Measurements from ENCODE around the gene NEIL1.
"Not testable (repeated sequence)": the region's sequence is repeated elsewhere in the genome, so short reads cannot be mapped to it uniquely, and the experiment has no call there.

Gene NEIL1

DNA sequence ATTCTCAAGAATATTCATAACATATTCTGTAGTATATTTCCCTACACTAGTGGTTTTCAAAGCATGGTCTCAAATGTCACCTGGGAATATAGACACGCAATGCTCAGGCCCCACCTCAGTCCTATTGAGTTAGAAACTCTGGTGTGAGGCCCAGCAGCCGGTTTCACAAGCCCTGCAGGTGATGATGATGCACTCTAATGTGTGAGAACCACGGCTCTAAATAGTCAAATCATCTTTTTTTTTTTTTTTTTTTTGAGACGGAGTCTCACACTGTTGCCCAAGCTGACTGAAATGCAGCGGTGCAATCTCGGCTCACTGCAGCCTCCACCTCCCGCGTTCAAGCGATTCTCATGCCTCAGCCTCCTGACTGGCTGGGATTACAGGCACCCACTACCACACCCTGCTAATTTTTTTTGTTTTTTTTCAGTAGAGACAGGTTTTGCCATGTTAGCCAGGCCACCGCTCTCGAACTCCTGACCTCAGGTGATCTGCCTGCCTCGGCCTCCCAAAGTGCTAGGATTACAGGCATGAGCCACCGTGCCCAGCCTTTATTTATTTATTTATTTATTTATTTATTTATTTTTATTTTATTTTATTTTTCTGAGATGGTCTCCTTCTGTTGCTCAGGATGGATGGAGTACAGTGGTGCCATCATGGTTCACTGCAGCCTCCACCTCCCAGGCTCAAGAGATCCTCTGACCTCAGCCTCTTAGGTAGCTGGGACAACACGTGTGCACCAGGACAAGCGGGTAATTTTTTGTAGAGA, 13.0 kb upstream of the NEIL1 start:
- DNase-seq = not testable (repeated sequence)

DNA sequence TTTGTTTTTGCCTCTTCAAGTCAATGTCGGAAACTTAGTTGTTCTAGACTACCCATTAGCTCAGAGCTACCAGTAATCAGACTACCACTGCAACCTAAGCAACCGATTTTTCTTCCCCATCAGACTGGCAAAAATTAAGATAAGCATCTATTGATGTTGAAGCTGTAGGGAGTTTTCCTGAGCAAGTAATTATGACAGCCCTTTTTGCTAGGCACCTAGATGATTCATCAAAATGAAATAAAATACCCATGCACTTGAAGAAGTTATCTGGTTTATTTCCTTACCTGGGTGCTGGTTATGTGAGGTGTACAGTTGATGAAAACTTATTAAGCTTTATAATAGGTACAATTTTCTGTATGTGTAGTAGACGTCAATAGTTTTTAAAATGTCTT, 11.5 kb upstream of the NEIL1 start:
- no peak for DNase-seq

DNA sequence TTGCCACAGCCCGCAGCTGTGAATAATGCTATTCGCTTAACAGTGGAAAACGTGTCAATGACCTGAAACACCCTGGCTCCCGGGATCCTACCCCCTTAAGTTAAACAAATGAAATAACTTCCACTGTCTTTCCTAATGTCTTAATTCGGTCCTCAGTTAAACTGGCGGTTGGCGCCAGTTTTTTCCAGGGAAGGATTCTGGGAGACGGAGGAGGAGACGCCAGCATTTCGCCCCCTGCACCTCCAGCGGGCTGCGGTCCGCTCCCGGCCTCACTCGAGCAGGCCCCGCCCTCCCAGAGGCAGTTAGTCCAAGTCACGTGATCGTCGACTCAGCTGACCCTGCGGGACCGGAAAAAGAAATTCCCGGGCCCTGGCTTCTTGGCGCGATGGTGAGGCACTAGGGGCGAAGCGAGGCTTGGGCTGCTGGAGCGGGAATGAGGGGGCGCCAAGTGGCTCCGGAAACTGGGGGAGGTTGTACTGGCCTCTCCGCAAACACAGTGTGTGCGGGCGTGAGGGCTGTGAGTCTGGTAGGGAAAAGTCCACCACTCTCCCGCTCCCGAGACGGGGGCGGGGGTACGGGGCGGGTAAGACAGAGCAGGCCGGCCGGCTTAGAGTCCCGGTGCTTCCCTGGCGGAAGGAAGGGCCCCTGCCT, 11.0 kb upstream of the NEIL1 start, which contains the start of gene COMMD4:
COMMD4 (plus strand) TSS at position 359 of the 651 bp plus-strand sequence; CDS start at position 386, 27 bp downstream.
- DNase-seq = peak; percentile 97

DNA sequence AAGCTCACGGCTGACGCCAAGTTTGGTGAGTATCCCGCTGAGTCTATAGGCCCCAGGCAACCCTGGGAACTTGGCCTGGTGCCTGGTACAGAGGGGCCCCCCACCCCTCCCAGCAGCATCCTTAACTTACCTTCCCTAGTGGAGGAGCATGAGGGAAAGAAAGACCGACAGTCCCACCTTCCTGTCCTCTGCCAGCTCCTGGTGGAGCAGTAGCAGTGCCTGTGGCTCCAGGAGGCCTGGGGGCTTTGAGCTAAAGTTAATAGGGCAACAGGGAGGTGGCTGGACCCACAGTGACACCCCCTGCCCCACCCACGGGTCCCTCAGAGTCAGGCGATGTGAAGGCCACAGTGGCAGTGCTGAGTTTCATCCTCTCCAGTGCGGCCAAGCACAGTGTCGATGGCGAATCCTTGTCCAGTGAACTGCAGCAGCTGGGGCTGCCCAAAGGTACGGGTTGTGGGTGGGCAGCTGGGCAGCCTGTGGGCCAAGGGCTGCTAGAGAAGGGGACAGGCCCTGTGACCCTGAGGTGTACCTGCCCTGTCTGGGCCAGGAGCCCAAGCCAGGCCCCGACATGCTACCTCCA, 8.1 kb upstream of the NEIL1 start:
- DNase-seq = no peak

DNA sequence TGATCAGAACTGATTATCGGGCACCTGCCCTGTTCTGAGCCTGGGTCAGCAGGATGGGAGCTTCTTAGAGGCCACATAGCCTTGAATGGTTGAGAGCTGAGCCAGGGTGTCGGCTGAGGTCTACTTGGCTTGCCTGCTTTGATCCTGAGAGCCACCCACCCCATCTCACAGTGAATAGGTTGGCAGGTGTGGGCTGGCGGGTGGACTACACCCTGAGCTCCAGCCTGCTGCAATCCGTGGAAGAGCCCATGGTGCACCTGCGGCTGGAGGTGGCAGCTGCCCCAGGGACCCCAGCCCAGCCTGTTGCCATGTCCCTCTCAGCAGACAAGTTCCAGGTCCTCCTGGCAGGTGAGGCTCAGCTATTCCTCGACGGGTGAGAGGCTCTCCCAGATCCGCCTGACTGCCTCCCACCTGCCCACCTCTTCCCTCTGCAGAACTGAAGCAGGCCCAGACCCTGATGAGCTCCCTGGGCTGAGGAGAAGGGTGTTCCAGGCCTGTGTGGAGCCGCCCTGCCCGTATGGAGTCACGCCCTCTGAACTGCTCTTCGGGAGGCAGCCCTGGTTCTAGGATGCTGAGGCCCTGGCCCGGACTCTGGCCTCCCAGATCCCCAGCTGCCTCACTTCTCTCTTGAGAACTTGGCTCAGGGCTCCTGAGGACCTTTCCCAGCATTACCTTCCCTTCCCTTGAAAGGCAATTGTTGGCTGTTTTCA, 7.2 kb upstream of the NEIL1 start:
- DNase-seq = no peak

DNA sequence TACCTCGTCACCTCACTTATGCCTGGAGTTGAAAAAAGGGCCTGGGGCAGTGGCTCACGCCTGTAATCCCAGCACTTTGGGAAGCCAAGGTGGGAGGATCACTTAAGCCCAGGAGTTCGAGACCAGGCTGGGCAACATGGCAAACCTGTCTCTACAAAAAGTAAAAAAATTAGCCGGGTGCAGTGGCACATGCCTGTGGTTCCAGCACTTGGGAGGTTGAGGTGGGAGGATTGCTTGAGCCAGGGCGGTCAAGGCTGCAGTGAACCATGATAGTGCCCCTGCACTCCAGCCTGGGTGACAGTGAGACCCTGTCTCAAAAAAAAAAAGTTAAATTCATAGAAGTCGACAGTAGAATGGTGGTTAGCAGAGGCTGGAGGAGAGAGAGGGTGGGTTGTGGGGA, 4.6 kb upstream of the NEIL1 start:
- DNase-seq = no peak

DNA sequence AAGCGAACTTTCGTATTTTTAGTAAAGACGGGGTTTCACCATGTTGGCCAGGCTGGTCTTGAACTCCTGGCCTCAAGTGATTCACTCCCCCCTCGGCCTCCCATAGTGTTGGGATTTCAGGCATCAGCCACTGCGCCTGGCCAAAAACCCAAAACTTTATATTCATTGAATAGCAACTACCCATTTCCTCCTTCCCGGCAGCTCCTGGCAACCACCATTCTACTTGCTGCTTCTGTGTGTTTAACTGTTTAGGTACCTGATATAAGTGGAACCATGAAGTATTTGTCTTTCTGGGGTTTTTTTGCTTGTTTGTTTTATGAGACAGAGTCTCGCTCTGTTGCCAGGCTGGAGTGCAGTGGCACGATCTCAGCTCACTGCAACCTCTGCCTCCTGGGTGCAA, 2.9 kb upstream of the NEIL1 start:
- not testable (repeated sequence) for DNase-seq

DNA sequence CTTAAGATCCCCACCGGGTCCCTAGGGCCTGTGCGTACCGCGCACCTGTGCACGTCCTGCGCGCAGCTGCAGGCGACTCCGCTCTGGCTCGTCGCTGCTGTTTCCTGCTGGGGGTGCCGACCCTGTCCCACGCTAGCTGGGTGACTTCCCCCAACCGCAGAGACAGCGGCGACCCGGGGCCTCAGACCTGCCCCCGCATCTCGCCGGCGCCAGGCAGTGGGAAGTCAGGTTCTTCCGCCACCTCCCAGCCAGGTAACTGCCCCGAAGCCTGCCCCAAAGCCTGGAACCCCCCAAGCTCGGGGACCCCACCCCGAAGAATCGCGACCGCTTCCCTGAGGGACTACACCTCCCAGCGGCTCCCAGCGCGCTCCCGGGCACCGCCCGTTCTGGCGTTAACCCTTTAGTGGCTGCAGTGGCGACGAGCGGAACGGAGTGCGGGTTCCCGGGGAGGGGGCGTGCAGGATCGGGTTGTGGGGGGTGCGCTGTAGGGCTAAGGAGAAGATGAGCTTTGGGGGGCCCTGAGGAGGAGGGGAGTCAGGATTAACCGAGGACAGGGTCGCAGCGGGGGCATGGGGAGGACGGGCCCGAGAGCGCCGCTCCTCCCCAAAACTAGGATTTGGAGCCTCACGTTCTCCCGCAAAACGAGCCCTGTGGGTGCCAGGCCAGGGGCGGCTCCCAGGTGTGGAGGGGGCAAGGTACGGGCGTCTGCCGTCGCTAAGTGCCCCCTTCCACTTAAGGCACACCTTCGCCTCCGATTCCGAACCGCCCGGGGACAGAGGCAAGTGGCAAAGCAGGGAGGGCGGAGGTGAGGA, 589 bp downstream of the NEIL1 start:
- DNase-seq = peak; percentile 50

DNA sequence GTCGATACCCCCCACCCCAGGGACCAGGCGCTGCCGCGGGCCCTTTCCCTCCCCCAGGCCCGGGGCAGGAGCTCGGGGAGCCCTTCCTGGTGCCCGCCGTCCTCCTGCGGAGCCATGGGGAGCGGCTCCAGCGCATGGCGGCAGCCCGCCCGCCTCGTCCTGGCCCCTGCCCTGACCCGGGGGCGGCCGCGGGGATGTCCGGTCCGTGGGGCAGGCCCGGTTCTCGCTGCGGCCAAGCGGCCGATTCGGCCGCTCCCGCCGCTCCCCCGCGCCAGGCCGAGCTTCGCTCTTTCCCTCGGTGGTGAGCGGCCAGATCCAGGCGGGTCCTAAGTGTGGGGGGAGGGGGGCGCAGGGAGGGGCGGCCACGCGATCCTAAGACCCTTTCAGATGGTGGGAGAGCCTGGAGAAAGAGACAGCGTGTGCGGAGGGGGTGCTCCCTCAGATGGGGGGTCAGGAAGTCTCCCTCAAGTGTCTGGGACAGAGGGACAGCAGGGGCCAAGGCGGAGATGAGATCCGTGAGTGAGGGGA, 1.3 kb downstream of the NEIL1 start:
- peak; percentile 48 for DNase-seq

DNA sequence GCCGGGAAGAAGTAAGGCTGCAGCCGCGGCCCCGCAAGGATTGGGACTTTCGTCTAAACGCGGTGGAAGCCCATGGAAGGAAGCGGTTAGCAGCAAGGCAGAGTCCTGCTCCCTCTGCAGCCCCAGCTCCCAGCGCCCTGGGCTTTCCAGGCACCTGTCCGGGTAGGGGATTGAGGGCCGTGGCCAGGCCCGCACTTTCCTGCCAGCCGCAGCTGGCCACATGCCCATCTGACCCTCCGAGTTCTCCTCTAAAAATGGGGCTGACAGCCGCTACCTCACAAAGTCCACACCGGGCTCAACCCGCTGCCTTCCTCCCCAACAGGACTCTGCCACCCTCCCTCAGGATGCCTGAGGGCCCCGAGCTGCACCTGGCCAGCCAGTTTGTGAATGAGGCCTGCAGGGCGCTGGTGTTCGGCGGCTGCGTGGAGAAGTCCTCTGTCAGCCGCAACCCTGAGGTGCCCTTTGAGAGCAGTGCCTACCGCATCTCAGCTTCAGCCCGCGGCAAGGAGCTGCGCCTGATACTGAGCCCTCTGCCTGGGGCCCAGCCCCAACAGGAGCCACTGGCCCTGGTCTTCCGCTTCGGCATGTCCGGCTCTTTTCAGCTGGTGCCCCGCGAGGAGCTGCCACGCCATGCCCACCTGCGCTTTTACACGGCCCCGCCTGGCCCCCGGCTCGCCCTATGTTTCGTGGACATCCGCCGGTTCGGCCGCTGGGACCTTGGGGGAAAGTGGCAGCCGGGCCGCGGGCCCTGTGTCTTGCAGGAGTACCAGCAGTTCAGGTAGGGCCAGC, 1.9 kb downstream of the NEIL1 start:
- DNase-seq = no peak

DNA sequence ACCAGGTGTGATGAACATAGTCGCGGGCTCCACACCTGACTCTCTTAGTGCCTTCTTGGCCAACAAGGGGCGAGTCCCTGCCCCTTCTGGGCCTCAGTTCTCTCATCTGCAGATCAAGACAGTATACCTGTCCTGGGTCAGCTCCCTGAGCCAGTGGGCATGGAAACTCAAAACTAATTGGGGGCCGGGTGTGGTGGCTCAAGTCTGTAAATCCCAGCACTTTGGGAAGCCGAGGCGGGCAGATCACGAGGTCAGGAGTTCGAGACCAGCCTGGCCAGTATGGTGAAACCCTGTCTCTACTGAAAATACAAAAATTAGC, 2.5 kb downstream of the NEIL1 start:
- DNase-seq = not testable (repeated sequence)

DNA sequence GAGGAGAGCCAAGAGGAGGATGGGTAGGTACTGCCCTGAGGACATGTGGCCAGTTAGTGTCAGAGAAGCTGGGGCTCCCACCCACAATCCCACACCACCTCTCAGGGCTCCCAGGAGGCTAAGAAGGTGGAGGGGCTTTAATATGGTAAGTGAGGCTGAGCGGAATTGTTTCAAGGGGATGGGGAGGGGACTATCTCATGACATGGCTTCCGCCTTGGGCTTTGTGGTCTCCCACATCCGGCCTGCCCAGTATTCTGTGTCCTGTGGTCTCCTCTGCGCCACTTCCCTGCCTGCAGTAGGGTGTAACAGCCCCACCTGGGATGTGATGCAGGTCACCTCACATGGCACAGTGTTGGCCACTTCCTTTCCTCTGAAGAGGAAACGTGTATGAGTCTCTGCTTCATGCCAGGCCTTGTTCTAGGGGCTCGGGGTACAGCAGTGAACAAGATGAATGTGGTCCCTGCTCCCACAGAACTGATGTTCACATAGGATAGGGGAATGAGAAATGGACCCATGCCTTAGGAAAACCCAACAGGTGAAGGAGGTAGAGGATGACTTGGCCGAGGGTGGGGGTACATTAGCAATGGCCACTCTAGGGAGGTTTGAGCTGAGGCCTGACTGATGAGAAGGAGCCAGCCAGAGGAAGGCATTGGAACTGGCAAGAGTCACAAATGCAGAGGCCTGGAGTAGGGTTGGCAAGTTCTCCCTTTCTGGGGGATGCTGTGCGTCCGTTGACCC, 3.2 kb downstream of the NEIL1 start:
- no peak for DNase-seq

DNA sequence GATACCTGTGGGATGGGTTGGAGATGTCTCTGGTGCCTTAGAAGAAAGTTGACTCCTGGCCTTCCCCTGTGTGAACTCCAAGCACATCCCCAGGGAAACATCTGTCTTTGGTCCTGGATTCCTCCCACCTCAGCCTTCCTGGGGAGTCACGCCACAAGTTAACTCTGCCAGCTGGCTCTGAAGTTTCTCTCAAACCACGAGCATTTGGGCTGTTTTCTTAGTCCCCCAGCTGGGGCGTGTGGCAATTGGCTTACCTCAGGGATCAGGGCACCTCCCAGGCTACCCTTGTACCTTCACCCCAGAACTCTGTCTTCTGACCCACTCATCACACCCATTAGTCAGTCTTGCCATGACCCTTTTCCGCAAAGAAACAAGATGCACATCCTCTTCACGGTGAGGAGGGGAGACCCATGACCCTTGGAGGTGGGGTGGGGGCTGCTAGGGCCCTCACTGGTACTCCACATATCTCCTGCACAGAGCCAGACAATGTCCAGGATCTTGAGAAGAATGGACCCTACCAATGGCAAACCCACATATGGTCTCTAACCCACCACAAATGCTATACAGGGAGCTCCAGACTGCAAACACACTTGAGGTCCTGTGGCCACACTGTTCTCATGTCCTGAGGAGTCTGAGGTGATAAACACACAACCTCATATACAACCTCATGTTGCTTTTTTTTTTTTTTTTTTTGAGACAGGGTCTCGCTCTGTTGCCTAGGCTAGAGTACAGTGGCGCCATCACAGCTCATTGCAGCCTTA, 3.9 kb downstream of the NEIL1 start:
- DNase-seq = no peak

DNA sequence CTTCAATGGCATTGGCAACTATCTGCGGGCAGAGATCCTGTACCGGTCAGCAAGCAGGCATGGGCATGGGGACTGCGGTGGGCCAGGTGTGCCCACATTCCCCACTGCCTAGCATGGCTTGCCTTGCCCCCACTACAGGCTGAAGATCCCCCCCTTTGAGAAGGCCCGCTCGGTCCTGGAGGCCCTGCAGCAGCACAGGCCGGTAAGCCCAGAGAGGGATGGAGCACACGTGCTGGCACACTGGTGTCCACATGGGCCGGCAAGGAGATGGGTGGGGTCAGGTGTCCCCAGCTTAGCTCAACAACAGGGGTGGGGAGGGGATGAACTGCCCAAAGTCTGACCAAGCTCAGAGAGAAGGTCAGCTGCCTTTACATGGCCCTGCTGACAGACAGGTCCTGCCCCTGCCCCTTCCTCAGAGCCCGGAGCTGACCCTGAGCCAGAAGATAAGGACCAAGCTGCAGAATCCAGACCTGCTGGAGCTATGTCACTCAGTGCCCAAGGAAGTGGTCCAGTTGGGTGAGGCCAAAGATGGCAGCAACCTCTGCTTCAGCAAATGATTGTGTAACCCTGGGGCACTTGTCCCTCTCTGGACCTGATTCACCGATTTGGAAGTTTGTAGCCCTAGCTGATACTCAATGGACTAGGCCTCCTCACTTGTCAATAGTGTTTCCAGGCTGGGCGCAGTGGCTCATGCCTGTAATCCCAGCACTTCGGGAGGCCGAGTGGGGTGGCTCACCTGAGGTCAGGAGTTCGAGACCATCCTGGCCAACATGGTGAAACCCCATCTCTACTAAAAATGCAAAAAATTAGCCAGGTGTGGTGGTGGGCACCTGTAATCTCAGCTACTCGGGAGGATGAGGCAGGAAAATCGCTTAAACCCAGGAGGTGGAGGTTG, 5.6 kb downstream of the NEIL1 start:
- no peak for DNase-seq

DNA sequence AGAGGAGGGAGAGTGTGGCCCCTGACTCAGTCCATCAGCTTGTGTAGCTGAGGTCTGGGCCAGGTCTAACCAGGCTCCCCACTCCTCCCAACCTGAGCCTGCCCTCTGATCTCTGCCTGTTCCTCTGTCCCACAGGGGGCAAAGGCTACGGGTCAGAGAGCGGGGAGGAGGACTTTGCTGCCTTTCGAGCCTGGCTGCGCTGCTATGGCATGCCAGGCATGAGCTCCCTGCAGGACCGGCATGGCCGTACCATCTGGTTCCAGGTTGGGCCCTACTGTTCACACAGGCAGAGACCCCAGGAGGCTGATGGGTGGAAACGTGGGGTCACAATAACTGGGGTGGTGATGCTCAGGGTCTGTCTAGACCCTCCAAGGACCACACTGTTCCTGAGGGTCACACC, 6.8 kb downstream of the NEIL1 start:
- no peak for DNase-seq

DNA sequence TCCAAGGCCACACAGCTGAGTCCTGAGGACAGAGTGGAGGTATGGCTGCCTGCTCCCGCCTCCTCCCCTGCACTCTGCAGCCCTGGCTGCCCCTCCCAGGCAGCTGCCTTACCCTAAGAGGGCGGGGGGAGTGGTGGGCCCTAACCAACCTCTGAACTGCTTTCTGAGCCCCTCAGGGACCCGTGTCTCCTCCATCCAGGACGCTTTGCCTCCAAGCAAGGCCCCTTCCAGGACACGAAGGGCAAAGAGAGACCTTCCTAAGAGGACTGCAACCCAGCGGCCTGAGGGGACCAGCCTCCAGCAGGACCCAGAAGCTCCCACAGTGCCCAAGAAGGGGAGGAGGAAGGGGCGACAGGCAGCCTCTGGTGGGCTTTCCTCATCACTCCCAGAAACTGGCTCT, 7.6 kb downstream of the NEIL1 start:
- no peak for DNase-seq

DNA sequence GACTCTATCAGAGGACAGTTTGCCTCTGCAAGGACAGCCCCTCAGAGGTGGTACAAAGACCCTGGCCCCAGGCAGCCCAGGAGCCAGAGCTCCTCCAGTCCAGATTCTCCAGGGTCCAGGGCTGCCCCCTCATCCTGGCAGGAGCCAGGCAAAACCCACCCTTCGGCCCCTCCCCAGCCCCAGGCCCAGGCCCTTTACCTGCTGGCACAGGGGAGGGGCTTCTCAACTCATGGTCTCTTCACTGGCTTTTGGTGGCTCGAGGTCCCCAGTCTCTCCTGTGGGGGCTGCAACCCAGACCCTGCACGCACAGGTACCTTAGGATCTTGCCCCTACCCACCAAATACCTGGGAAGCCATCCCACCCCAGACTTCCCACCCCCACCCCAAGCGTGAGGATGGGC, 8.5 kb downstream of the NEIL1 start:
- DNase-seq = no peak

DNA sequence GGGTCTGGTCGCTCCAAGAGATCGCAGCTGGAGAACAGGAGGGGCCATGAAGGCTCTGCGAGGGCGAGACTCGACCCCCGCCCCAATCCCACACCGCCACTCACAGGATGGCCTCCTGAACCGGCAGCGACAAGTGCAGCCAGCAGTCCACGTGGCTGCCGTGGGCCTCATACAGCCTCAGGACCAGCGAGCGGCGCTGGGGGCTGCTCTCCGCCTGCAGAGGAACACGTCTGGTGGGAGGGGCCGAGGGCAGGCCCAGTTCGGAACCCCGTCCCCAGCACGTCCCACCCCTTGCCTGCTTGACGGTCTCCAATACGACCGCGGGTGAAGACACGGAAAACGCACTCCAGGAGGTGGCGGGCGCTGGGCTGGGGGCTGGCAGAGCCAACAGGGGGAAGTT, 9.2 kb downstream of the NEIL1 start:
- no peak for DNase-seq

DNA sequence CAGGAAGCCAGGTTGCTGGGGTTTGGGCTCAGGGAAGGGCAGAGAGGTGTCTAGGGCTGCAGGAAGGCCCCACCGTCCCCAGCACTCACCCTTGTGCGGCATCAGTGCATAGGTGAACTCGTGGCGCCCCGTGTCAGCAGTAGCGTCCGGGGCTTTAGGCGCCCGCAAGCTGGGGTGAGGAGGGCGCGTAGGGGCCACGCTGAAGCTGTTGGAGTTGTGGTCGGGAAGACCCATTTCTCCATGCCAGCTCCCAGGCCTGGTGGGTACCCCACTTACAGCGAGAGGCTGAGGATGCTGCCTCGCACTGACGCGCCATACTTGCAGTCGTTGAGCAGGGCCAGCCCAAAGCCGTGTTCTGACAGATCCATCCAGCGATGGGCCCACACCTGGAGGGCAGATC, 9.7 kb downstream of the NEIL1 start:
- DNase-seq = no peak

Data from right hindlimb (tissue), 1 donor.